OCI-LY3 (cell line): ENCODE results near the gene NCKAP5.

Source experiments
- EZH2phosphoT487 ChIP-seq: fragments of 200-600 bp; shearing (Covaris generic); IDR thresholded peaks from 2 replicates; pipeline ENCODE4 v1.6.1; 2018; ENCODE audit warnings: antibody characterized with exemption, mixed run types, low read depth
- TF ChIP-seq, protein P1 (sequence below): fragments of 200-600, 300-600 bp; sonication (generic); IDR thresholded peaks from 2 replicates; pipeline ENCODE4 v1.5.1; 2014; ENCODE audit warnings: antibody characterized with exemption, low read length, low read depth

GRCh38 chr2:133167223-133167622 is 401.0 kb downstream of the NCKAP5 start:
- TF ChIP-seq, protein P1, sequence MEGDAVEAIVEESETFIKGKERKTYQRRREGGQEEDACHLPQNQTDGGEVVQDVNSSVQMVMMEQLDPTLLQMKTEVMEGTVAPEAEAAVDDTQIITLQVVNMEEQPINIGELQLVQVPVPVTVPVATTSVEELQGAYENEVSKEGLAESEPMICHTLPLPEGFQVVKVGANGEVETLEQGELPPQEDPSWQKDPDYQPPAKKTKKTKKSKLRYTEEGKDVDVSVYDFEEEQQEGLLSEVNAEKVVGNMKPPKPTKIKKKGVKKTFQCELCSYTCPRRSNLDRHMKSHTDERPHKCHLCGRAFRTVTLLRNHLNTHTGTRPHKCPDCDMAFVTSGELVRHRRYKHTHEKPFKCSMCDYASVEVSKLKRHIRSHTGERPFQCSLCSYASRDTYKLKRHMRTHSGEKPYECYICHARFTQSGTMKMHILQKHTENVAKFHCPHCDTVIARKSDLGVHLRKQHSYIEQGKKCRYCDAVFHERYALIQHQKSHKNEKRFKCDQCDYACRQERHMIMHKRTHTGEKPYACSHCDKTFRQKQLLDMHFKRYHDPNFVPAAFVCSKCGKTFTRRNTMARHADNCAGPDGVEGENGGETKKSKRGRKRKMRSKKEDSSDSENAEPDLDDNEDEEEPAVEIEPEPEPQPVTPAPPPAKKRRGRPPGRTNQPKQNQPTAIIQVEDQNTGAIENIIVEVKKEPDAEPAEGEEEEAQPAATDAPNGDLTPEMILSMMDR = no peak
- no peak for TF ChIP-seq EZH2phosphoT487
